Peyer's patch (tissue), 4 donors: ENCODE results near the gene ADCY7.

Source experiments
- CTCF ChIP-seq, 6 experiments: fragments of 450-650 bp in 4 of 6; fragments of 200-600 bp in 2 of 6; sonication (generic) in 1 of 6; IDR thresholded peaks; one replicate each; pipeline ENCODE4 v1.5.1; 2017 to 2019; ENCODE audit warnings: antibody characterized with exemption in 6 of 6, mild to moderate bottlenecking in 3 of 6, moderate library complexity in 1 of 6
- POLR2A ChIP-seq, 2 donors: fragments of 450-650 bp; IDR thresholded peaks; one replicate each; pipeline ENCODE4 v1.5.1; 2017; ENCODE audit warnings: antibody characterized with exemption in 2 of 2, mild to moderate bottlenecking in 2 of 2, moderate library complexity in 2 of 2

- no peak for TF ChIP-seq CTCF (IDR thresholded peaks at IDR 0.05)
- TF ChIP-seq POLR2A (IDR thresholded peaks at IDR 0.05), result no peak
Measured at GRCh38 chr16:50253514-50253910, 12.8 kb upstream of the ADCY7 start.
